Calu3 (cell line): ENCODE data around the gene COL9A3. TPM values are rescaled to one million over a fixed set of nuclear protein-coding genes. Genes with fewer than 3 reads are reported as not detected.

Experiments used
- BruUV-seq: library from RNA; stranded (reverse); fragments of 400-500 nt; replicated peaks from 2 replicates; lab custom pipeline; 2021; lab: Mats Ljungman, UMichigan
- CTCF ChIA-PET: fragments of 300-600 bp; sonication (Branson Sonifier 250); formaldehyde crosslinking; loops from one replicate; lab custom pipeline; 2022; ENCODE audit warnings: antibody characterized with exemption; lab: Charles Lee
- DNase-seq: peaks from one replicate; pipeline ENCODE4 v3.0.0; 2022
- H3K27ac Mint-ChIP-seq: one replicate; pipeline ENCODE4 v1.8.0; 2022; ENCODE audit warnings: mixed read lengths; ENCODE audit not compliant: unreplicated experiment
- H3K27me3 Mint-ChIP-seq: one replicate; pipeline ENCODE4 v1.8.0; 2022; ENCODE audit warnings: mixed read lengths; ENCODE audit not compliant: unreplicated experiment
- H3K36me3 Mint-ChIP-seq: one replicate; pipeline ENCODE4 v1.8.0; 2022; ENCODE audit warnings: mild to moderate bottlenecking, moderate library complexity, mixed read lengths; ENCODE audit not compliant: insufficient read depth, unreplicated experiment
- H3K4me1 Mint-ChIP-seq: one replicate; pipeline ENCODE4 v1.8.0; 2022; ENCODE audit warnings: mild to moderate bottlenecking, low read depth, mixed read lengths; ENCODE audit not compliant: unreplicated experiment
- H3K4me3 Mint-ChIP-seq: one replicate; pipeline ENCODE4 v1.8.0; 2022; ENCODE audit warnings: mild to moderate bottlenecking, low read depth, moderate library complexity, mixed read lengths; ENCODE audit not compliant: unreplicated experiment
- H3K9me3 Mint-ChIP-seq: one replicate; pipeline ENCODE4 v1.8.0; 2022; ENCODE audit warnings: low read depth, mixed read lengths; ENCODE audit not compliant: unreplicated experiment
- CTCF ChIP-seq: fragments of 200-600 bp; IDR thresholded peaks from one replicate; pipeline ENCODE4 v1.8.0; 2022; ENCODE audit warnings: antibody characterized with exemption; ENCODE audit not compliant: unreplicated experiment
- intact Hi-C: fragments of 100-400 bp; cut with micrococcal nuclease; formaldehyde crosslinking; loops from one replicate; pipeline ENCODE4 v1.10.0; 2022; ENCODE audit not compliant: unreplicated experiment
- total RNA-seq: library from RNA; stranded (reverse); gene quantifications from 2 replicates; pipeline ENCODE4 v1.2.3, GENCODE V29; 2022

Gene COL9A3
- total RNA-seq, 1 experiment from 2014 or later, result 2.7 TPM

- Mint-ChIP-seq H3K4me3 (no peak overlapping the region), H3K27ac (no peak overlapping the region), H3K9me3 (no peaks in the 10 kb centered on the region), H3K27me3 (no peaks in the 10 kb centered on the region), H3K4me1 (no peaks in the 10 kb centered on the region), H3K36me3 (peaks cover 56% of the 10 kb centered on the region)
- TF ChIP-seq CTCF, result no peak
- no peak for DNase-seq
- BruUV-seq, result no TSS peak
- intact Hi-C loops, result no loop called here
- CTCF ChIA-PET, result no interaction called here
These were observed 65.0 kb downstream of the COL9A3 start for GRCh38 chr20:62881662-62882395.

GRCh38 chr20:62882426-62882825 lies 65.6 kb downstream of the COL9A3 start:
- Mint-ChIP-seq H3K9me3 (no peaks in the 10 kb centered on the region), H3K27ac (no peak overlapping the region), H3K4me1 (no peaks in the 10 kb centered on the region), H3K36me3 (peaks cover 55% of the 10 kb centered on the region), H3K27me3 (no peaks in the 10 kb centered on the region), H3K4me3 (no peak overlapping the region)
- CTCF ChIA-PET, result interaction anchor here (0.6 to 0.7 kb wide), 2 partner anchors 59 to 990 kb away, joined by 7 to 9 read pairs; no protein-coding TSS in a partner anchor
- intact Hi-C loops, result no loop called here
- no TSS peak for BruUV-seq
- DNase-seq, result no peak
- TF ChIP-seq CTCF, result no peak

- H3K27ac Mint-ChIP-seq, result no peak overlapping the region
- intact Hi-C loops, result no loop called here
- TF ChIP-seq CTCF, result no peak
- no peaks in the 10 kb centered on the region for H3K9me3 Mint-ChIP-seq
- CTCF ChIA-PET, result no interaction called here
- H3K27me3 Mint-ChIP-seq, result no peaks in the 10 kb centered on the region
- no peaks in the 10 kb centered on the region for H3K4me1 Mint-ChIP-seq
- peaks cover 64% of the 10 kb centered on the region for H3K36me3 Mint-ChIP-seq
- H3K4me3 Mint-ChIP-seq, result no peak overlapping the region
- no peak for DNase-seq
- no TSS peak for BruUV-seq
These were observed 67.7 kb downstream of the COL9A3 start for GRCh38 chr20:62884556-62884955.

- CTCF ChIA-PET, result no interaction called here
- intact Hi-C loops, result no loop called here
- Mint-ChIP-seq H3K4me1 (no peaks in the 10 kb centered on the region), H3K9me3 (no peaks in the 10 kb centered on the region), H3K4me3 (no peak overlapping the region), H3K36me3 (peaks cover 60% of the 10 kb centered on the region), H3K27me3 (no peaks in the 10 kb centered on the region), H3K27ac (no peak overlapping the region)
- DNase-seq, result no peak
- BruUV-seq, result no TSS peak
- TF ChIP-seq CTCF, result no peak
These were observed 68.4 kb downstream of the COL9A3 start for GRCh38 chr20:62885046-62885895.
